NCI-H1436 (cell line): ENCODE data around the gene ERCC4.

ENCODE experiments used
- DNase-seq: peaks from one replicate; lab custom pipeline; 2025; lab: John Stamatoyannopoulos, UW

ERCC4 gene

DNA sequence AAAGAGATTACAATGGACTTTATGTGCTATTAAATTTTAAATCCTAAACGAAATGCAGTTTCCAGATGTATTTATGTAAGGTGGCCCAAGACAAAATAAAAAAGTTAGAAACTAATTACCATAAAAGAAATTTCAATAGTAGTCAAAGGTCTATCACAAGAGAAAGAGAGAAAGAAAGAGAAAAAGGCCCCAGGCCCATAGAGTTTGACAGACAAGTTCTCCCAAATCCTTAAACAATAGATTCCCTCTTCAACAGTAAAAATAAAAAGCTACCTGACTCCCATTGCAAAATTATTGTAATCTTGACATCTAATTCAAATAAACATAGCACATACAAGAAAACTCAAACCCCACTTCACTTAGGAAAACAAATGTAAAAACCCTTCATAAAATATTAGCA lies 8.6 kb upstream of the ERCC4 start:
- no peak for DNase-seq

DNA sequence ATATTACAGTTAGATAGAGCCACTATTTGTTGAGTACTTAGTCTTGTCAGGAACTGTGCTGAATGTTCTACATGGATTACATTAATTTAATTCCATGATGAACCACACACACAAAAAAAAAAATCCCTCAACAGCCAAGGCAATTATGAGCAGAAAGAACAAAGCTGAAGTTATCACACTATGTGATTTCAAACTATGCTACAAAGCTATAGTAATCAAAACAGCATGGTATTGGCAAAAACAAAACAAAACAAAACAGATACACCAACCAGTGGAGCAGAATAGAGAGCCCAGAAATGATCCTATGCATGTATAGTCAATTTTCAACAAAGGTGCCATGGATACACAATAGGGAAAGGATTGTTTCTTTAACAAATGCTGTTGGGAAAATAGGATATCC lies 8.1 kb upstream of the ERCC4 start:
- DNase-seq: no peak

DNA sequence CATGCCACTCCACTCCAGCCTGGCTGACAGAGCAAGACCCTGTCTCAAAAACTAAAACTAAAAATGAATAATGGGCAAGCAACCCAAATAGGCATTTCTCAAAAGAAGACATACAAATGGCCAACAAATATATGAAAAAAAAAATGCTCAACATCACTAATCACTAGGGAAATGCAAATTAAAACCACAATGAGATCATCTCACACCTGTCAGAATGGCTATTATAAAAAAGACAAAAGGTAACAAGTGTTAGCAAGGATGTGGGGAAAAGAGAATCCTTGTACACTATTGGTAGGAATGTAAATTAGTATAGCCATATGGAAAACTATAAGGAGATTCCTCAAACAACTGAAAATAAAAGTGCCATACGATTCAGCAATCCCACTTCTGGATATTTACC lies 7.1 kb upstream of the ERCC4 start:
- no peak for DNase-seq

DNA sequence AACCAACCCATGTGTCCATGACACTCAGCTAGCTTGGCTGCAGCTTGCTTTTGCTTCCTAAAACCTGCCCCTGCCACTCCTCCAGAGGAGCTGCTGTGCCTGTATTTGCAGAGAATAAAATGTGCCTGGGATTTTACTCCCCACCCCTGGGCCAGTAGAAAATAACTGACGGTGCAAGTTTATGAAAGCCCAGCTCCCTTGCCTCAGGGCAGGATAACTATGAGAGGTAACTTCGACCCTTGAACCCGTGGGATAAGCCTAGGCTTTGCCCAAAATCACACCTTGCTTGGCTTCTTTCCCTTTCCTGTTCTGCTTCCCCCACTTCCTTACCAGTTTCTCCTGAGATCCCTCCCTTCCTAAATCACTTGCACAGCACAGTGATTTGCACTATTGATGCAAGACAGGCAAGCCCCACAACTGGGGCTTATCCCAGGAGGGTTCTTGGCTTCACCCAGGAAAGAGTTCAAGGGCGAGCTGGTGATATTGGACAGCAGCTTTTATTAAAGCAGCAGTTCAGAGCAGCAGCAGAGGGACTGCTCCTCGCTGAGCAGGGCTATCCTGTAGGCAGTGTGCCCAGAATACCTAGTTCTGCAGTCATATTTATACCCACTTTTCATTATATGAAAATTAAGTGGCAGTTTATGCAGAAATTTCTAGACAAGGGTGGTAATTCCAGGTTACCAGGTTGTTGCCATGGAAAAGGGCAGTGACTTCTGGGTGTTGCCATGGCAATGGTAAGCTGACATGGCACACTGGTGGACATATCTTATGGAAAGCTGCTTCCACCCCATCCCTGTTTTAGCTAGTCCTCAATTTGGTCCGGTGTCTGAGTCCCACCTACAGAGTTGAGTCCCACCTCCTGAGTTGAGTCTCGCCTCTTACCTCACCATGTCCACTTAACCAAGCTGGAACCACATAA lies 6.3 kb upstream of the ERCC4 start:
- no peak for DNase-seq

DNA sequence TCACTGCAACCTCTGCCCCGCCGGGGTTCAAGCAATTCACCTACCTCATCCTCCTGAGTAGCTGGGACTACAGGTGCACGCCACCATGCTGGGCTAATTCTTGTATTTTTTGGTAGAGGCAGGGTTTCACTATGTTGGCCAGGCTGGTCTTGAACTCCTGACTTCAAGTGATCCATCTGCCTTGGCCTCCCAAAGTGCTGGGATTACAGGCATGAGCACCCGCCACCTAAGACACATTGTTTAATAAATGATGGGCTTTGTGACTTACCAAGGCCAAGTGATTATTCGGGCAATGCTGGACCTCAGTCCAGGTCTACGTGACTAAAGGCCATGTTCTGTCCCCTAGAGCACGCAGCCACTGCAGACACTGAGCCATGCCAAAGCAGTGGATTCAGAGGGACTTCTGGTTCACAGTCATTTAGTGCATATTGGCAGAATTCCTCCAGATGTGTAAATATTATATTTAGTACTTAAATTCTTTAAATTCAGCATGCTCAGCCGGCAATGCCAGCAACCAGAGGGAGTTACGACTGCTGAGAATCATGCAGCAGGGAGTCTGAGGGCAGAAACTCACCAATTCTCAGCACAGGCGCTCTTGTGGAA lies 4.8 kb upstream of the ERCC4 start:
- no peak for DNase-seq

DNA sequence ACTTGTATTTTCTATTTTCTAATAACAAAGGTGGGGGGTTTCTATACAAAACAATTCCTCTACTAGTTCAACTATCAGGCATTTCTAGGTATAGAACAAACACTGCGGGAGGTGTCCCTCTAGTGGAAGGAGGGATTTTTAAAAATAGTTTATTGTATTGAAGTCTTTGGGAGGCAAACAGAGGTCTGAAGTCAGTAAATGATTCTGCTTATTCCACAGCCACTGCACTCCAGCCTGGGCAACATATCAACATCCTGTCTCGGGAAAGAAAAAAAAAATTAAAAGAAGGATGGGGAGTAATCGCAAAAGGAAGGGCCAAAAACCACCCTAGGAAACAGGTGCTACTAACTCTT lies 648 bp upstream of the ERCC4 start:
- peak; percentile 20 for DNase-seq

DNA sequence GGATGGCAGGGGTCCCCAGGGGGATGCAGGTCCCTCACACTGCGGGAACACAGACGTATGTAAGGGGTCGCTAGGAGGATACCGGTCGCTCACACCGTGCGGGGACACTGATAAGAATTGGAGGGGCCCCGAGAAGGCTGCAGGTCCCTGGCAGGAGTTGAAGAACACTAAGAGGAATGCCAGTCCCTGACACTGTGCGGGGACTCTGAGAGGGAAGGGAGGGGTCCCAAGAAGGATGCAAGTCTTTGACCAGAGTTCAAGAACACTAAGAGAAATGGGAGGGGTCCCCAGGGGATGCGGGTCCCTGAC lies 510 bp downstream of the ERCC4 start:
- DNase-seq: no peak

DNA sequence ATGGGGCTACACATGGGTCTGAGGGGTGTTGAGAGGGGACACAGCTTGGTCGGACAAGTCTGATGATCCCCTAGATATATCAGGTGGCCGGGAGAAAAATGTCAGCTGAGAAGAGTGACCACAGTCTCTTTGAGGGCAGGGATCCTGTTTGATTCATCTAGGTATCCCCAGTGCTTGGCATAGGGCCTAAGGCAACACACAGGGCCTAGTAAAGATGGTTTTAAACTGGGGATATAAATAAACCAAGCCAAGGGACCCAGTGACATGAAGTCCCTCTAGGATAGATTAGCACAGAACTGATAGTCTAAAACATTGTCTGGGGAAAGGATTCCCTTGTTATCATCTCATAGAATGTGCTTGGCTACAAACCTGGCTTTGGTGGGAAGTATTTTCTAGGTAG lies 1.4 kb downstream of the ERCC4 start:
- no peak for DNase-seq

DNA sequence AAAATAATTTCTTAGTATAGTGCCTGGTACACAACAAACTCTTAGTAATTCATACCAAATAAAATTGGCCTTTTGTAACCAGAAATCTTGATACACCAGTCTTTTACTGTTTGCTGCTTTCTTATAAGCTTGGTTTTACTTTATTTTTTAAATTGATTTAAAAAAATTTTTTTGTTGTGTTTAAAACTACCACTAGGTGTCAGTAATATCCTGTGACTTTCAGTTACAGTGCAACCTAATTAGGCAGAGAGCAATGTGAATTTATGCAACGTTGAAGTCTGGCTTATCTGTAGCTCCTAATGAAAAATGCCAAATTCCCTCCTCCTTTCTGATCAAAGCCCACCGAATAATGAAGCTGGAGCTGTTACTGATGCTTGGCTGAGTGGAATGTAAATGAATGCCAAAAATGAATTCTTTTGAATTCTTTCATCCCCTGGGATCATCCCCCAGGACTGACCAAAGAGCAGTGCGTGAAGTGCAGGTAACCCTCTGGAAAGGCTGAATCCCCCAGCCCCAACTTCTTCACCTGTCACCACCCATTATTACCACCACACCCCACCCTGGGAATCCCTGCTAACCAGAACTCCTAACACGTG lies 3.8 kb downstream of the ERCC4 start:
- peak; percentile 48 for DNase-seq

DNA sequence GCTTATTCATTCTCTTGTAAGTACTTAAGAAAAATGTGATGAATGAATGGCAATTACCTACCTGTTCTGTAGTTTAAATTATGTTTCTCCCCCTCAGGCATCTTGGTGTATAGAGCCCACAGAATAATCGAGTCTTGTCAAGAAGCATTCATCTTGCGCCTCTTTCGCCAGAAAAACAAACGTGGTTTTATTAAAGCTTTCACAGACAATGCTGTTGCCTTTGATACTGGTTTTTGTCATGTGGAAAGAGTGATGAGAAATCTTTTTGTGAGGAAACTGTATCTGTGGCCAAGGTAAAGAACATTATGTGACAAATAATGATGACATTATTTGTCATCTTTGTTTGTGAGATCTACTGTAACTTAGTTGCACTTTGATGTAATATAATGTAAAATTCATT lies 6.5 kb downstream of the ERCC4 start:
- DNase-seq: peak; percentile 7

DNA sequence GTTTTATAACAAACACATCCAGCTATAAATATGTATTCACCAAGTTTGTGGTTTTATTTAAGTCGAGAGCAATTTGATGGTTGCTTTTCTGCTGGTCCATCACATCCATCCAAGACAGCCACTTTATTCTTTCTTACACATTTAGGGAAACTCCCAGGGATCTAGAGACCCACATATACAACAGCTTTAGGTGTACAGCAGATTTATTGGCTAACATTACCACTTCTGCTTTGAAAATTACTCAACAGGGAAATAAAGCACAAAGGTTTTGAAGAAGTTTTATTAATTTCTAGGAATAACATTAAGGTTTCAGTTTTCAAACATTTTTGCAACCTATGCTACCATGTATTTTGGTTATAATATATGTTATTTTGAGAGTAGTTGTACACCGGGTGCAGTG lies 6.9 kb downstream of the ERCC4 start:
- no peak for DNase-seq

DNA sequence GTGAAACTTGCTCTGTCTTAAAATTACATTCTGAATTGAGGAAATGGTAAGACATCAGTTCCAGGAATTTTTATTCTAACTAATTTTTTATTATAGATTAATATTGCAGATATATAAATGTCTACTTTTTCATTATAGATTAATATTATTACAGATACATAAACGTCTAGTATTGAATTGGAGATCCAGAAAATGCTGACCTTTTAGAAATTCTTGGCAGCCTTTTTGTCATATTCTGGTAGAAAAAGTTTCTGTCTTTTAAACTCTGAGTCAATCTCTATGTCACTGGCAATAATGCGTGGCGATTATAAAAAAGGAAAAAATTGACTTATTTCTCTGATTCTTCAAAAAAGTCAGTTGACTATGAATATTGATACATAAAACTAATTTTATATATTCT lies 8.7 kb downstream of the ERCC4 start:
- DNase-seq: no peak

DNA sequence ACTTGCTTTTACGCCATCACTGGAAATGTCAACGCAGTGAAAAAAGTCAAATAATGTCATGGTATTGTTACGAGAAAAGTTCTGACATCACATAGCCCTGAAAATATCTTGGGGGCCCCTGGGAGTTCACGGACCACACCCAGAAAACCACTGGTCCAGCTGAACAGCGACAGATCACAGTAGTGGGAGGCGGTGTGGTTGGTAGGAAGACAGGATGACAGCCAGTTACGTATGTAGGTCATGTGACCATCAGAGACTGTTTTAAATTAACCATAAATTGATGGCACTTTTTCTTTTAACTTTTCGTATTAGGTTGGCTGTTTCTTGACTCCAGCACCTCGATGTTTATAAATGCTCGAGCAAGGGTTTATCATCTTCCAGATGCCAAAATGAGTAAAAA lies 11.9 kb downstream of the ERCC4 start:
- DNase-seq: no peak

DNA sequence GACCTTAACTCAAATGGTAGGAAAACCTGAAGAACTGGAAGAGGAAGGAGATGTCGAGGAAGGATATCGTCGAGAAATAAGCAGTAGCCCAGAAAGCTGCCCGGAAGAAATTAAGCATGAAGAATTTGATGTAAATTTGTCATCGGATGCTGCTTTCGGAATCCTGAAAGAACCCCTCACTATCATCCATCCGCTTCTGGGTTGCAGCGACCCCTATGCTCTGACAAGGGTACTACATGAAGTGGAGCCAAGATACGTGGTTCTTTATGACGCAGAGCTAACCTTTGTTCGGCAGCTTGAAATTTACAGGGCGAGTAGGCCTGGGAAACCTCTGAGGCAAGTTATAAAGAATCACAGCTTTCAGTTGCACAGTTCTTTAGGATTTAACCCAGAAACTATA lies 15.5 kb downstream of the ERCC4 start:
- DNase-seq: no peak

DNA sequence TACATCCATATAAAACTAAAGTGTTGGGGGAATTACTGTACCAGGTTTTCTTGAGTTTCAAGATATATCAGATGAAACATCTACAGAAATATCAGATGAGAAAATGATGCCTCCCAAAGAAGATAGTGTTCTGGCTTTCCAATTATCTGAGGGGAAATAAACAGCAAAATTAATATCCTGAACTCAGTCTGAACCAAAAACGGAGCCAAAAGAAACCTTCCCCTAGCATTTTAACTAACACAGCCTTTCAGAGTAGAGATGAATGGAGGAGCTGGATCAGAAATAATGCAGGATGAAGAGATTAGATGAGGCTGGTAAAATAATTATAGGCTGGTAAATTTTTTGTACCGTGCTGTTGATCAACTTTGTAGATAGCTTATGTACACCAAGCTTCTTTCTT lies 16.2 kb downstream of the ERCC4 start:
- DNase-seq: no peak

DNA sequence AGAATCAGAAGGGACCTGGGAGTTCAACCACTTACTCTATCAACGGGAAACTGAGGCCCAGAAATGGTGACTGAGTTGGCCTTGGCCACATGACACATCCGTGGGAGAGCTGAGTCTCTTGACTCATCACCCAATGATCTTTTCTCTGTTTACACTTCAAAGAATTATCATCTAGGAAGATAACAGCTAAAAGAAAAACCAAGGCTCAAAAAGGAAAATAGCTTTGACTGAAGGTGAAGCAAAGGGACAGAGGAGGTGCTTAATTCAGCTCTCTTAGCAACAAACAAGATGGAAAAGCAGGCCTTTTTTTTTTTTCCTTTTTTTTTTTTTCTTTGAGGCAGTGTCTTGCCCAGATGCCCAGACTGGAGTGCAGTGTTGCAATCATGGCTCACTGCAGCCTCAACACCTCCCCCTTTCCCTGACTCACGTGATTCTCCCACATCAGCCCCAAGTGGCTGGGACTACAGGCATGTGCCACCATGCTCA lies 16.7 kb downstream of the ERCC4 start:
- DNase-seq: no peak

DNA sequence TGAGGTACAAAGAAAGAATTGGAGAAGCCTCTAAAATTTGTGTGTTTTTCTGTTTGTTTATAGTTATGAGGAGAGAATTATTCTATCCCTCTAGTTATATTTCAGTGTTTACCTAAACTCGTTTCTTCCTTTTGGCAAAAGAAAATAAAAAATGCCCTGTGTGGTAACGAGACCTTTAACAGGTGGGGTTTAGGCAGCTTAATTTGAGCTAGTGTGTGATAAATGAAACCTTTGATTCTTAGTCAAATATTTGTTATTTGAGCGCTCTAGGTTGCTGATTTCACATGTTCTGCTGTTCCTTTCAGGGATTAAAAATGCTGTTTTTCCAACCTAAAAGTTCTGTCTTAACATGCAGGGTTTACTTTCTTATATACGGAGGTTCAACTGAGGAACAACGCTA lies 17.5 kb downstream of the ERCC4 start:
- DNase-seq: no peak

DNA sequence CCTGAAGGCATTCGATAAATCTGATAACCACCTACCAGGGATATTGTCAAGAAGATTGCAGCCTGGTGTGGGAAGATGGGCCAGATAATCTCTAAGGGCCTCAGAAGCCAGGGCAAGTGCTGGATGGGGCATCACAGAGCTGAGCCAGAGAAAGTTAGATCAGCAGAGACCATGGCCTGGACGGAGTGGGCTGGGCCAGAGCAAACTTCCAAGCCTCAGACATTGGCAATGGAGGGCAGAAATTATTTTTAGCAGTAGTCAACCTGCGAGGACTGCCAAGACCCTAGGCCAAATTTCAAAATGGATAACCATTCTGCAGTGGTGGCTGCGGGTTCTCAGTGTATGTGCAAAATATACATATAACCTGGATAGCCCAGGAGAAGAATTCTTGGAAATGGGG lies 18.5 kb downstream of the ERCC4 start:
- DNase-seq: no peak

DNA sequence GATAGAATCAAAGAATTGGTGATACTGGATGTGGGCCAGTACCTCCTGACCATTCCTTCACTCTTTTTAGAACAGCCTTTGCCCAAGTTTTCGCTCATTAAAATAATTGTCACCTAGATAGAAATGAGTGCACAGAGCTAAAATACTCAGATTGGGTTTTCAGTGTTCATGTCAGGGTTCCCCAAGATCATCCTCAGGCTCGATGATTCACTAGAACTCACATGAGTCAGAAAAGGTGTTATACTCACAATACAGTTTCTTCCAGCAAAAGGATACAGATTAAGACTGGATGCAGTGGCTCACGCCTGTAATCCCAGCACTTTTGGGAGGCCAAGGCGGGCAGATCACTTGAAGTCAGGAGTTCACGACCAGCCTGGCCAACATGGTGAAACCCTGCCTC lies 19.9 kb downstream of the ERCC4 start:
- DNase-seq: no peak

DNA sequence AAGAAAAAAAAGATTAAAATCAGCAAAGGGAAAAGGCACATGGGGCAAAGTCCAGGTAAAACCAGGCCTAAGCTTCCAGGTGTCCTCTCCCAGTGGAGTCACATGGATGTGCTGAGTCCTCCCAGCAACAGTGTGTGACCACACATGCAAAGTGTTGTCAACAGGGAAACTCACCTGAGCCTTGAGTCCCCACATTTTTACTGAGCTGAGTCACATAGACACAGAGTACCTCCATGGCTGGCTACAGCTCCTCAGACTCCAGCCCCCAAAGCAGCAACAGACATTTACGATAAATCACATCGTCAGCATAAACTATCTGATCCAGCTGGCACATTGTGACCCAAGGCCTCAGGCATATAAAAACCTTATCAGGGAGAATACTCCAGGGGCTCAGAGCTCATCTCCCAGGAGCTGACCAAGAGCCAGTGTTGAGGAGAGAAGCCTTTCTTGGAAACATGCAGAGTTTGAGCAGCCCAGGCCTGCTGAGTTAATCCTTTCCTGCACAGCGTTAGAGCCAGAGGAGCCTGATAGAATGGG lies 20.5 kb downstream of the ERCC4 start:
- DNase-seq: no peak

DNA sequence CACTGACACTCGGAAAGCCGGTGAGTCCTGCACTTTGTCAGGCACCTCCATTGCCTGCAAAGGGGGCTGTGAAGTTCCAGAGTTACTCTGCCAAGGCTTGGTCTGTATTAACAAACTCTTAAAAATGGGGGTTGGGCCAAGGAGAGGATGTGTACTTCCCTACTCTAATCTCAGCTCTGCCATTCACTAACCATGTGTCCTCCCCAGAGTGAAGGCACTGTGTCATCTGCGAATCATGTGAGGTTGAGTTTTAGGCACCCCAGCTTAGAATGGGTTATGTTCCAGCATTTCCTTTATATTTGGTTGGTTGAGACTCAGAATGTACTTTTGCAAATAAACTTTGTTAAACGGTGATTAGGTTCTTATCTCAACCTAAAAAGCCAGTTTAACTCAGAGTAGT lies 24.9 kb downstream of the ERCC4 start:
- no peak for DNase-seq

DNA sequence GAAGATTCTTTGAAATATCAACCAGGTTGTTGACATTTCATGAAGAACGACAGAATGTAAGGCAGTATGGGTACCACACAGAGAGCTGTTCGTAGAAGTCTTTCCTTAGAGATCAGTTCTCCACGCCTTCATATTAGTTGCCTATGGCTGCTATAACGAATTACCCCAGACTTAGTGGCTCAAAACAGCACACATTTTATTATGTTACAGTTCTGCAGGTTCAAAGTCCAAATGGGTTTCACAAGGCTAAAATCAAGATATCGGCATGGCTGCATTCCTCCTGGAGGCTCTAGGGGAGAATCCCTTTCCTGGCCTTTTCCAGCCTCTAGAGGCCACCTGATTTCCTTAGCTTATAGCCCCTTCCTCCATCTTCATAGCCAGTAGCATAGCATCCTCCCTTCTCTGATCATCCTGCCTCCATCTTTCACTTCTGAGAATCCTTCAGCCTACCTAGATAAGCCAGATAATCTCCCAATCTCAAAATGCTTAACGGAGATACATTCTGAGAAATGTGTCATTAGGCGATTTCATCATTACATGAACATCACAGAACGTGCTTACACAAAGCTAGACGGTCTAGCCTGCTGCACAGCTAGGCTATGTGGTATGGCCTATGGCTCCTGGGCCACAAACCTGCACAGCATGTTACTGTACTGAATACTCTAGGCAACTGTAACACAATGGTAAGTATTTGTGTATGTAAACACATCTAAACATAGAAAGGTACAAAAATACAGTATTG lies 26.0 kb downstream of the ERCC4 start:
- no peak for DNase-seq

DNA sequence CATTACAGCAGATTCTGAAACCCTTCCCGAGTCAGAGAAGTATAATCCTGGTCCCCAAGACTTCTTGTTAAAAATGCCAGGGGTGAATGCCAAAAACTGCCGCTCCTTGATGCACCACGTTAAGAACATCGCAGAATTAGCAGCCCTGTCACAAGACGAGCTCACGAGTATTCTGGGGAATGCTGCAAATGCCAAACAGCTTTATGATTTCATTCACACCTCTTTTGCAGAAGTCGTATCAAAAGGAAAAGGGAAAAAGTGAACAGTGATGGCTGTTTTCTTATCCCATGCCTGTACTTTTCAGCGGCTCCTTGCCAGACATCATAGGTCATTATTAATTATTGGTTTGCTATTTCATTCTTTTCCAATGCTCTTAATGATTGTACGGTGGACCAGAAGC lies 28.1 kb downstream of the ERCC4 start:
- no peak for DNase-seq
